PC-9 (cell line): Measurements from ENCODE around the gene VWDE. TPM values are rescaled to one million over a fixed set of nuclear protein-coding genes. Genes with fewer than 3 reads are reported as not detected.

Experiments
- BruUV-seq: library from RNA; stranded (reverse); fragments of 400-500 nt; replicated peaks from 2 replicates; lab custom pipeline; 2021; lab: Mats Ljungman, UMichigan
- CTCF ChIA-PET: fragments of 300-600 bp; sonication (Branson Sonifier 250); formaldehyde crosslinking; loops from one replicate; lab custom pipeline; 2022; ENCODE audit warnings: antibody characterized with exemption; lab: Charles Lee
- POLR2A ChIA-PET: fragments of 300-600 bp; sonication (Branson Sonifier 250); formaldehyde crosslinking; loops from one replicate; lab custom pipeline; 2022; ENCODE audit warnings: antibody characterized with exemption; ENCODE audit not compliant: unreplicated experiment; lab: Charles Lee
- DNase-seq, 2 experiments: peaks; one replicate each; pipeline versions ENCODE4 v3.0.0 to v3.0.0-alpha.2; 2015 to 2022; ENCODE audit warnings: mixed read lengths in 1 of 2
- H2AFZ ChIP-seq: fragments of 200-600 bp; sonication (generic); 2 replicates; pipeline ENCODE4 v1.8.1; 2017; ENCODE audit warnings: antibody characterized with exemption
- H3F3A ChIP-seq: fragments of 200-600 bp; sonication (generic); 2 replicates; pipeline ENCODE4 v1.8.1; 2017; ENCODE audit warnings: antibody characterized with exemption, mild to moderate bottlenecking, low read depth; ENCODE audit not compliant: insufficient read depth
- H3K27ac ChIP-seq: fragments of 200-600 bp; sonication (generic); 2 replicates; pipeline ENCODE4 v1.6.1; 2016; ENCODE audit warnings: mixed run types
- H3K27me3 ChIP-seq: fragments of 200-600 bp; sonication (generic); 2 replicates; pipeline ENCODE4 v1.6.1; 2016; ENCODE audit warnings: low read depth, mixed run types; ENCODE audit not compliant: insufficient read depth
- H3K36me3 ChIP-seq: fragments of 200-600 bp; sonication (generic); 2 replicates; pipeline ENCODE4 v1.6.1; 2016; ENCODE audit warnings: low read depth, mixed run types
- H3K4me1 ChIP-seq: fragments of 200-600 bp; sonication (generic); replicated peaks from 2 replicates; pipeline ENCODE4 v1.6.1; 2016; ENCODE audit warnings: mixed run types; ENCODE audit not compliant: insufficient read depth
- H3K4me2 ChIP-seq: fragments of 200-600 bp; sonication (generic); 2 replicates; pipeline ENCODE4 v1.6.1; 2017; ENCODE audit warnings: mixed run types
- H3K4me3 ChIP-seq: fragments of 200-600 bp; sonication (generic); 2 replicates; pipeline ENCODE4 v1.6.1; 2016; ENCODE audit warnings: mixed run types
- H3K79me2 ChIP-seq: fragments of 200-600 bp; sonication (generic); 2 replicates; pipeline ENCODE4 v1.6.1; 2017; ENCODE audit warnings: low read depth, mixed run types
- H3K9me2 ChIP-seq: fragments of 200-600 bp; sonication (generic); 2 replicates; pipeline ENCODE4 v1.8.1; 2017; ENCODE audit warnings: mild to moderate bottlenecking; ENCODE audit not compliant: insufficient read depth
- H3K9me3 ChIP-seq: fragments of 200-600 bp; sonication (generic); 2 replicates; pipeline ENCODE4 v1.8.1; 2016; ENCODE audit warnings: low read depth; ENCODE audit not compliant: insufficient read depth
- H4K20me1 ChIP-seq: fragments of 200-600 bp; sonication (generic); 2 replicates; pipeline ENCODE4 v1.8.1; 2017; ENCODE audit not compliant: insufficient read depth
- CTCF ChIP-seq: fragments of 200-600 bp; sonication (generic); conservative IDR thresholded peaks from 2 replicates; pipeline ENCODE4 v1.6.1; 2017; ENCODE audit warnings: mixed run types, antibody characterized with exemption, mild to moderate bottlenecking, moderate library complexity
- EZH2 ChIP-seq: fragments of 200-600 bp; sonication (generic); IDR thresholded peaks from 2 replicates; pipeline ENCODE4 v1.8.0; 2017; ENCODE audit warnings: antibody characterized with exemption, low read depth
- intact Hi-C: fragments of 100-400 bp; cut with micrococcal nuclease; formaldehyde crosslinking; loops from one replicate; pipeline ENCODE4 v1.10.0; 2022; ENCODE audit not compliant: unreplicated experiment
- total RNA-seq: library from RNA; stranded (reverse); gene quantifications from 2 replicates; pipeline ENCODE4 v1.2.3, GENCODE V29; 2021

The VWDE gene
- total RNA-seq, 1 experiment from 2014 or later, result 27.3 TPM

- ChIA-PET POLR2A (no interaction called here), CTCF (no interaction called here)
- DNase-seq, result no peak
- Histone ChIP-seq H3K79me2 (no peaks in the 10 kb centered on the region), H3K9me2 (no peaks in the 10 kb centered on the region), H3K9me3 (no peaks in the 10 kb centered on the region), H3K4me1 (no peaks in the 10 kb centered on the region), H3K4me2 (no peak overlapping the region), H3K4me3 (no peak overlapping the region), H2AFZ (no peak overlapping the region), H3F3A (no peaks in the 10 kb centered on the region), H3K36me3 (no peaks in the 10 kb centered on the region), H3K27me3 (no peaks in the 10 kb centered on the region), H4K20me1 (no peaks in the 10 kb centered on the region), H3K27ac (no peak overlapping the region)
- intact Hi-C loops, result no loop called here
- BruUV-seq, result no TSS peak
- TF ChIP-seq CTCF (no peak), EZH2 (no peak)
Measured at GRCh38 chr7:12383377-12383776, 20.3 kb downstream of the VWDE start.

- POLR2A ChIA-PET, result no interaction called here
- no peak overlapping the region for H2AFZ ChIP-seq
- H3F3A ChIP-seq, result no peaks in the 10 kb centered on the region; the same call in 1 of the 2 replicates
- H4K20me1 ChIP-seq, result no peaks in the 10 kb centered on the region
- H3K79me2 ChIP-seq, result no peaks in the 10 kb centered on the region
- BruUV-seq, result no TSS peak
- H3K4me3 ChIP-seq, result no peak overlapping the region
- intact Hi-C loops, result no loop called here
- CTCF ChIA-PET, result no interaction called here
- no peaks in the 10 kb centered on the region for H3K27me3 ChIP-seq
- no peak for DNase-seq
- H3K4me1 ChIP-seq, result no peaks in the 10 kb centered on the region
- H3K27ac ChIP-seq, result no peak overlapping the region
- no peak overlapping the region for H3K4me2 ChIP-seq
- no peak for TF ChIP-seq CTCF
- TF ChIP-seq EZH2, result no peak
- no peaks in the 10 kb centered on the region for H3K9me3 ChIP-seq
- H3K9me2 ChIP-seq, result no peaks in the 10 kb centered on the region
- 0 out of 2 replicates have a peak, but pooled peaks cover 4% of the 10 kb centered on the region for H3K36me3 ChIP-seq
Measured at GRCh38 chr7:12378389-12378788, 25.3 kb downstream of the VWDE start.

GRCh38 chr7:12377406-12377805, 26.3 kb downstream of the VWDE start:
- H3K27me3 ChIP-seq, result no peaks in the 10 kb centered on the region
- ChIA-PET POLR2A (no interaction called here), CTCF (no interaction called here)
- H2AFZ ChIP-seq, result no peak overlapping the region
- H3K9me3 ChIP-seq, result no peaks in the 10 kb centered on the region
- no peaks in the 10 kb centered on the region for H4K20me1 ChIP-seq
- no peaks in the 10 kb centered on the region for H3K79me2 ChIP-seq
- no TSS peak for BruUV-seq
- H3K36me3 ChIP-seq, result 0 out of 2 replicates have a peak, but pooled peaks cover 4% of the 10 kb centered on the region
- H3F3A ChIP-seq, result no peaks in the 10 kb centered on the region; the same call in 1 of the 2 replicates
- H3K4me2 ChIP-seq, result no peak overlapping the region
- H3K4me3 ChIP-seq, result no peak overlapping the region
- no peaks in the 10 kb centered on the region for H3K9me2 ChIP-seq
- H3K4me1 ChIP-seq, result no peaks in the 10 kb centered on the region
- TF ChIP-seq EZH2 (no peak), CTCF (no peak)
- no peak overlapping the region for H3K27ac ChIP-seq
- DNase-seq, result no peak
- intact Hi-C loops, result no loop called here
